Mucosa of rectum (tissue), 2 donors: ENCODE data around the gene GAPT.
A peak's percentile ranks its signal among the peaks of the same experiment; 100 is the strongest.

Experiments used
- H3K27ac ChIP-seq, 2 donors: one replicate each; pipeline ENCODE4 v1.7.0; 2013; ENCODE audit warnings: inconsistent platforms in 2 of 2, low read depth in 2 of 2, low read length in 2 of 2
- H3K27me3 ChIP-seq, 2 donors: one replicate each; pipeline ENCODE4 v1.7.0; 2013; ENCODE audit warnings: low read length in 2 of 2; ENCODE audit not compliant: control insufficient read depth in 2 of 2, insufficient read depth in 2 of 2
- H3K36me3 ChIP-seq, 2 donors: one replicate each; pipeline ENCODE4 v1.7.0; 2013; ENCODE audit warnings: low read length in 2 of 2; ENCODE audit not compliant: control insufficient read depth in 2 of 2, insufficient read depth in 2 of 2
- H3K4me1 ChIP-seq, 2 donors: one replicate each; pipeline ENCODE4 v1.7.0; 2013; ENCODE audit warnings: low read length in 2 of 2, mild to moderate bottlenecking in 1 of 2; ENCODE audit not compliant: control insufficient read depth in 2 of 2, insufficient read depth in 2 of 2
- H3K4me3 ChIP-seq, 2 donors: one replicate each; pipeline ENCODE4 v1.7.0; 2013; ENCODE audit warnings: low read length in 2 of 2
- H3K9ac ChIP-seq, 2 donors: one replicate each; pipeline ENCODE4 v1.7.0; 2013; ENCODE audit warnings: low read length in 2 of 2, low read depth in 1 of 2, mild to moderate bottlenecking in 1 of 2
- H3K9me3 ChIP-seq, 2 donors: one replicate each; pipeline ENCODE4 v1.7.0; 2013; ENCODE audit warnings: low read length in 2 of 2; ENCODE audit not compliant: control insufficient read depth in 2 of 2
- donor health status: healthy.
- donor health status: Normal muscosa, but diverticular disease.

The GAPT gene

GRCh38 chr5:58454025-58454424 lies 37.2 kb upstream of the GAPT start:
- no peak overlapping the region for H3K4me3 ChIP-seq
- peaks cover 0 to 11% of the 10 kb centered on the region in 2 donors for H3K4me1 ChIP-seq
- H3K27ac ChIP-seq: no peak overlapping the region
- H3K9me3 ChIP-seq: no peaks in the 10 kb centered on the region
- peaks cover 17 to 26% of the 10 kb centered on the region in 2 donors for H3K36me3 ChIP-seq
- no peaks in the 10 kb centered on the region for H3K27me3 ChIP-seq
- no peak overlapping the region for H3K9ac ChIP-seq

- H3K36me3 ChIP-seq: peaks cover 17 to 26% of the 10 kb centered on the region in 2 donors
- H3K9me3 ChIP-seq: no peaks in the 10 kb centered on the region
- H3K4me1 ChIP-seq: peaks cover 0 to 11% of the 10 kb centered on the region in 2 donors
- H3K9ac ChIP-seq: no peak overlapping the region
- peak overlapping the region in 1 of 2 donors; percentile 39 for H3K4me3 ChIP-seq
- H3K27ac ChIP-seq: no peak overlapping the region
- no peaks in the 10 kb centered on the region for H3K27me3 ChIP-seq
These were observed 36.2 kb upstream of the GAPT start for GRCh38 chr5:58455066-58455465.

- peak overlapping the region in 1 of 2 donors; percentile 39 for H3K4me3 ChIP-seq
- H3K36me3 ChIP-seq: peaks cover 17 to 26% of the 10 kb centered on the region in 2 donors
- no peaks in the 10 kb centered on the region for H3K27me3 ChIP-seq
- H3K9ac ChIP-seq: no peak overlapping the region
- H3K4me1 ChIP-seq: peaks cover 0 to 11% of the 10 kb centered on the region in 2 donors
- H3K27ac ChIP-seq: no peak overlapping the region
- H3K9me3 ChIP-seq: no peaks in the 10 kb centered on the region
These were observed 35.8 kb upstream of the GAPT start for GRCh38 chr5:58455480-58455879.

- Histone ChIP-seq H3K9ac (peak overlapping the region in 1 of 2 donors; percentile 10), H3K9me3 (no peaks in the 10 kb centered on the region), H3K27ac (no peak overlapping the region), H3K27me3 (no peaks in the 10 kb centered on the region), H3K36me3 (peaks cover 17 to 26% of the 10 kb centered on the region in 2 donors), H3K4me1 (peaks cover 0 to 14% of the 10 kb centered on the region in 2 donors), H3K4me3 (peak overlapping the region in 1 of 2 donors; percentile 37)
These were observed 35.2 kb upstream of the GAPT start for GRCh38 chr5:58456026-58456425.

GRCh38 chr5:58456486-58456885 lies 34.7 kb upstream of the GAPT start:
- H3K36me3 ChIP-seq: peaks cover 17 to 26% of the 10 kb centered on the region in 2 donors
- no peaks in the 10 kb centered on the region for H3K9me3 ChIP-seq
- H3K9ac ChIP-seq: no peak overlapping the region
- no peaks in the 10 kb centered on the region for H3K27me3 ChIP-seq
- H3K27ac ChIP-seq: no peak overlapping the region
- peak overlapping the region in 1 of 2 donors; percentile 55 for H3K4me3 ChIP-seq
- peaks cover 0 to 15% of the 10 kb centered on the region in 2 donors for H3K4me1 ChIP-seq

- peak overlapping the region in 1 of 2 donors; percentile 55 for H3K4me3 ChIP-seq
- H3K27ac ChIP-seq: no peak overlapping the region
- peaks cover 17 to 26% of the 10 kb centered on the region in 2 donors for H3K36me3 ChIP-seq
- no peaks in the 10 kb centered on the region for H3K27me3 ChIP-seq
- no peaks in the 10 kb centered on the region for H3K9me3 ChIP-seq
- peaks cover 3 to 17% of the 10 kb centered on the region in 2 donors for H3K4me1 ChIP-seq
- H3K9ac ChIP-seq: no peak overlapping the region
These were observed 34.2 kb upstream of the GAPT start for GRCh38 chr5:58457050-58457449.

GRCh38 chr5:58458141-58458742 lies 33.0 kb upstream of the GAPT start:
- no peak overlapping the region for H3K27ac ChIP-seq
- peaks cover 3 to 25% of the 10 kb centered on the region in 2 donors for H3K4me1 ChIP-seq
- peak overlapping the region; percentile 36 to 95 for H3K9ac ChIP-seq
- H3K9me3 ChIP-seq: no peaks in the 10 kb centered on the region
- no peaks in the 10 kb centered on the region for H3K27me3 ChIP-seq
- peak overlapping the region; percentile 84 to 94 for H3K4me3 ChIP-seq
- H3K36me3 ChIP-seq: peaks cover 17 to 26% of the 10 kb centered on the region in 2 donors

- Histone ChIP-seq H3K36me3 (peaks cover 17 to 26% of the 10 kb centered on the region in 2 donors), H3K9me3 (no peaks in the 10 kb centered on the region), H3K27me3 (no peaks in the 10 kb centered on the region), H3K4me1 (peaks cover 3 to 22% of the 10 kb centered on the region in 2 donors), H3K27ac (no peak overlapping the region), H3K4me3 (peak overlapping the region; percentile 84 to 94), H3K9ac (peak overlapping the region; percentile 43 to 95)
These were observed 32.5 kb upstream of the GAPT start for GRCh38 chr5:58458743-58459145.

GRCh38 chr5:58459146-58460001 lies 31.9 kb upstream of the GAPT start:
- H3K9ac ChIP-seq: peak overlapping the region; percentile 78 to 95
- peaks cover 3 to 19% of the 10 kb centered on the region in 2 donors for H3K4me1 ChIP-seq
- peak overlapping the region; percentile 84 to 94 for H3K4me3 ChIP-seq
- H3K27me3 ChIP-seq: no peaks in the 10 kb centered on the region
- H3K9me3 ChIP-seq: no peaks in the 10 kb centered on the region
- peak overlapping the region; percentile 95 for H3K27ac ChIP-seq
- peaks cover 17 to 23% of the 10 kb centered on the region in 2 donors for H3K36me3 ChIP-seq
